ENCODE results near the gene HLA-DQA2. TPM values are rescaled to one million over a fixed set of nuclear protein-coding genes. Genes with fewer than 3 reads are reported as not detected.

The HLA-DQA2 gene
- total and polyA plus RNA-seq, 10 donors: 0.10 to 84.9 (median 6.3) TPM

GRCh38 chr6:32761548-32761947, 20.4 kb downstream of the HLA-DQA2 start:
- H3K27ac ChIP-seq: no peak overlapping the region
- TF ChIP-seq POLR2AphosphoS5 (IDR thresholded peaks at IDR 0.05): no peak
- TF ChIP-seq, protein P1, sequence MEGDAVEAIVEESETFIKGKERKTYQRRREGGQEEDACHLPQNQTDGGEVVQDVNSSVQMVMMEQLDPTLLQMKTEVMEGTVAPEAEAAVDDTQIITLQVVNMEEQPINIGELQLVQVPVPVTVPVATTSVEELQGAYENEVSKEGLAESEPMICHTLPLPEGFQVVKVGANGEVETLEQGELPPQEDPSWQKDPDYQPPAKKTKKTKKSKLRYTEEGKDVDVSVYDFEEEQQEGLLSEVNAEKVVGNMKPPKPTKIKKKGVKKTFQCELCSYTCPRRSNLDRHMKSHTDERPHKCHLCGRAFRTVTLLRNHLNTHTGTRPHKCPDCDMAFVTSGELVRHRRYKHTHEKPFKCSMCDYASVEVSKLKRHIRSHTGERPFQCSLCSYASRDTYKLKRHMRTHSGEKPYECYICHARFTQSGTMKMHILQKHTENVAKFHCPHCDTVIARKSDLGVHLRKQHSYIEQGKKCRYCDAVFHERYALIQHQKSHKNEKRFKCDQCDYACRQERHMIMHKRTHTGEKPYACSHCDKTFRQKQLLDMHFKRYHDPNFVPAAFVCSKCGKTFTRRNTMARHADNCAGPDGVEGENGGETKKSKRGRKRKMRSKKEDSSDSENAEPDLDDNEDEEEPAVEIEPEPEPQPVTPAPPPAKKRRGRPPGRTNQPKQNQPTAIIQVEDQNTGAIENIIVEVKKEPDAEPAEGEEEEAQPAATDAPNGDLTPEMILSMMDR (IDR thresholded peaks at IDR 0.05 in 8 of 11, conservative IDR thresholded peaks at IDR 0.05 in 3 of 11): no peak
- no peak for TF ChIP-seq POLR2A (IDR thresholded peaks at IDR 0.05)
- H3K4me3 ChIP-seq: no peak overlapping the region
- no peak for DNase-seq
- 61 to 78% (median 71%) methylated on average over 36 to 40 of the region's 40 CpGs for WGBS, 5 donors
- H3K27me3 ChIP-seq (replicated peaks in 1 of 7): peaks cover 0 to 40% (median 4%) of the 10 kb centered on the region in 7 donors
- intact Hi-C loops (cut with DNase I; ENCODE audit: low total_unique reads): no loop called here
- H3K9me3 ChIP-seq: no peaks in the 10 kb centered on the region
- no peaks in the 10 kb centered on the region for H3K4me1 ChIP-seq
- no peaks in the 10 kb centered on the region for H3K36me3 ChIP-seq

- 51 to 55% (median 54%) methylated on average over 4 of the region's 4 CpGs for WGBS, 5 donors
- intact Hi-C loops (cut with DNase I; ENCODE audit: low total_unique reads): no loop called here
- DNase-seq: no peak
These were observed 22.2 kb downstream of the HLA-DQA2 start, which contains the start of gene HLA-DQB2 for GRCh38 chr6:32763421-32763820. Gene HLA-DQB2, minus strand, starts transcription at chr6:32763532. Its CDS starts 62 bp downstream, at chr6:32763470.

GRCh38 chr6:32764048-32764447, 22.9 kb downstream of the HLA-DQA2 start:
- intact Hi-C loops (cut with DNase I; ENCODE audit: low total_unique reads): no loop called here

More at GRCh38 chr6:32763421-32763820, 22.2 kb downstream of the HLA-DQA2 start, which contains the start of gene HLA-DQB2:
- no peak for TF ChIP-seq POLR2AphosphoS5 (IDR thresholded peaks at IDR 0.05)
- TF ChIP-seq, protein P1 (IDR thresholded peaks at IDR 0.05 in 8 of 11, conservative IDR thresholded peaks at IDR 0.05 in 3 of 11): no peak
- TF ChIP-seq POLR2A (IDR thresholded peaks at IDR 0.05): no peak
- no peak within 1 kb of the TSS for H3K4me3 ChIP-seq
- no peaks in the 10 kb centered on the region for H3K9me3 ChIP-seq
- no peak within 1 kb of the TSS for H3K27ac ChIP-seq
- peaks cover 0 to 52% (median 4%) of the 10 kb centered on the region in 7 donors for H3K27me3 ChIP-seq (replicated peaks in 1 of 7)
- H3K36me3 ChIP-seq: no peaks in the 10 kb centered on the region
- no peaks in the 10 kb centered on the region for H3K4me1 ChIP-seq

DNA sequence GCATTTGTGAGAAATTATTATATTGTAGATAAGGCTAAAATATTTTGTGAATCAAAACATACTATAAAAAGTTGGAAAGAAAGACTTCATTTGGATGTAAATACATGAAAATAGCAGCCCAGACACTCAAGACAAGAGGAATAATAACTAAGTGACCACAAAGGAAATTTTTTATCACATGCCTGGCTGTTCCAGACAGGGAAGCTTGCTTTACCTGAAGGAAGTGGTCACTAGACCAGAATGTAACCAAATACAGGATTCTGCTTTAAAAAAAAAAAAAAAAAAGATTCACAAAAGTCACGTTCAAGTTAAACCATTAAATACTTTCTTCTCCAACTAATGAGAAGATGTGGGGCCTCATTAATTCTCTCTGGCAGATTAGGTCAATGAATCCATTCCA, 31.5 kb downstream of the HLA-DQA2 start:
- H3K27me3 ChIP-seq (replicated peaks in 1 of 7): peaks cover 0 to 33% (median 6%) of the 10 kb centered on the region in 7 donors
- no peak overlapping the region for H3K4me3 ChIP-seq
- WGBS, 5 donors: 10 to 25% (median 14%) methylated on average over 1 of the region's 1 CpG
- no peak for DNase-seq
- TF ChIP-seq, protein P1 (IDR thresholded peaks at IDR 0.05 in 8 of 11, conservative IDR thresholded peaks at IDR 0.05 in 3 of 11): no peak
- no peak for TF ChIP-seq POLR2AphosphoS5 (IDR thresholded peaks at IDR 0.05)
- TF ChIP-seq POLR2A (IDR thresholded peaks at IDR 0.05): no peak
- no peaks in the 10 kb centered on the region for H3K4me1 ChIP-seq
- intact Hi-C loops (cut with DNase I; ENCODE audit: low total_unique reads): loop anchor here (10.0 kb wide), 1 partner anchor 58 kb away; no protein-coding TSS in a partner anchor
- no peaks in the 10 kb centered on the region for H3K9me3 ChIP-seq
- H3K36me3 ChIP-seq: no peaks in the 10 kb centered on the region
- H3K27ac ChIP-seq: no peak overlapping the region

More at GRCh38 chr6:32764048-32764447, 22.9 kb downstream of the HLA-DQA2 start:
- no peaks in the 10 kb centered on the region for H3K9me3 ChIP-seq
- no peak for DNase-seq
- WGBS, 5 donors: 25 to 55% (median 40%) methylated on average over 1 of the region's 1 CpG
- H3K36me3 ChIP-seq: no peaks in the 10 kb centered on the region
- no peak overlapping the region for H3K27ac ChIP-seq
- H3K4me1 ChIP-seq: no peaks in the 10 kb centered on the region
- peaks cover 0 to 58% (median 4%) of the 10 kb centered on the region in 7 donors for H3K27me3 ChIP-seq (replicated peaks in 1 of 7)
- H3K4me3 ChIP-seq: no peak overlapping the region
- TF ChIP-seq POLR2AphosphoS5 (IDR thresholded peaks at IDR 0.05) (no peak), POLR2A (IDR thresholded peaks at IDR 0.05) (no peak)
- TF ChIP-seq, protein P1 (IDR thresholded peaks at IDR 0.05 in 8 of 11, conservative IDR thresholded peaks at IDR 0.05 in 3 of 11): no peak
